WERI-Rb-1 (cell line): Measurements from ENCODE around the gene PCOLCE2.

Experiments
- DNase-seq: peaks from one replicate; pipeline ENCODE4 v3.0.0-alpha.2; 2020
- H3K27ac ChIP-seq: fragments of 250-450 bp; sonication (Bioruptor Pico); 2 replicates; pipeline ENCODE4 v1.5.1; 2020; ENCODE audit warnings: mild to moderate bottlenecking, moderate library complexity
- H3K27me3 ChIP-seq: fragments of 250-450 bp; sonication (Bioruptor Pico); 2 replicates; pipeline ENCODE4 v1.5.1; 2021; ENCODE audit warnings: mild to moderate bottlenecking, low read depth, moderate library complexity; ENCODE audit not compliant: insufficient read depth, severe bottlenecking
- H3K36me3 ChIP-seq: fragments of 250-450 bp; sonication (Bioruptor Pico); 2 replicates; pipeline ENCODE4 v1.5.1; 2020; ENCODE audit warnings: mild to moderate bottlenecking, moderate library complexity
- H3K4me3 ChIP-seq: 2 replicates; pipeline ENCODE4 v1.5.1; 2011; ENCODE audit warnings: low read depth, mild to moderate bottlenecking, control low read depth, low read length
- H3K9me3 ChIP-seq: fragments of 250-450 bp; sonication (Bioruptor Pico); 2 replicates; pipeline ENCODE4 v1.5.1; 2021; ENCODE audit warnings: mild to moderate bottlenecking, moderate library complexity; ENCODE audit not compliant: severe bottlenecking
- CTCF ChIP-seq: IDR thresholded peaks from 2 replicates; pipeline ENCODE4 v1.5.1; 2011; ENCODE audit warnings: low read depth, mild to moderate bottlenecking, control low read depth, inconsistent platforms, low read length

Gene PCOLCE2

GRCh38 chr3:142837526-142837925 lies 51.4 kb downstream of the PCOLCE2 start:
- no peaks in the 10 kb centered on the region for H3K9me3 ChIP-seq
- H3K27ac ChIP-seq, result no peak overlapping the region
- no peaks in the 10 kb centered on the region for H3K36me3 ChIP-seq
- no peak overlapping the region for H3K4me3 ChIP-seq
- no peak for TF ChIP-seq CTCF
- no peak for DNase-seq
- H3K27me3 ChIP-seq, result no peaks in the 10 kb centered on the region

GRCh38 chr3:142828703-142829305 lies 60.1 kb downstream of the PCOLCE2 start:
- TF ChIP-seq CTCF, result peak; percentile 95
- peak overlapping the region; percentile 47; the same call in 1 of the 2 replicates for H3K27ac ChIP-seq
- H3K4me3 ChIP-seq, result no peak overlapping the region
- no peaks in the 10 kb centered on the region for H3K27me3 ChIP-seq
- H3K9me3 ChIP-seq, result no peaks in the 10 kb centered on the region
- DNase-seq, result peak; percentile 87
- H3K36me3 ChIP-seq, result no peaks in the 10 kb centered on the region

- Histone ChIP-seq H3K9me3 (no peaks in the 10 kb centered on the region), H3K27ac (no peak overlapping the region)
- no peak for TF ChIP-seq CTCF
These were observed 69.7 kb downstream of the PCOLCE2 start for GRCh38 chr3:142819179-142819578.

GRCh38 chr3:142818651-142819050 lies 70.2 kb downstream of the PCOLCE2 start:
- no peak for TF ChIP-seq CTCF
- H3K27me3 ChIP-seq, result no peaks in the 10 kb centered on the region
- no peak for DNase-seq

More at GRCh38 chr3:142819179-142819578, 69.7 kb downstream of the PCOLCE2 start:
- no peaks in the 10 kb centered on the region for H3K36me3 ChIP-seq
- DNase-seq, result no peak
- no peak overlapping the region for H3K4me3 ChIP-seq
- no peaks in the 10 kb centered on the region for H3K27me3 ChIP-seq

GRCh38 chr3:142817897-142818296 lies 71.0 kb downstream of the PCOLCE2 start:
- Histone ChIP-seq H3K9me3 (no peaks in the 10 kb centered on the region), H3K27me3 (no peaks in the 10 kb centered on the region), H3K27ac (no peak overlapping the region), H3K4me3 (no peak overlapping the region), H3K36me3 (no peaks in the 10 kb centered on the region)
- no peak for DNase-seq
- no peak for TF ChIP-seq CTCF

More at GRCh38 chr3:142818651-142819050, 70.2 kb downstream of the PCOLCE2 start:
- no peaks in the 10 kb centered on the region for H3K36me3 ChIP-seq
- no peaks in the 10 kb centered on the region for H3K9me3 ChIP-seq
- H3K4me3 ChIP-seq, result no peak overlapping the region
- no peak overlapping the region for H3K27ac ChIP-seq

GRCh38 chr3:142817356-142817755 lies 71.5 kb downstream of the PCOLCE2 start:
- Histone ChIP-seq H3K9me3 (no peaks in the 10 kb centered on the region), H3K36me3 (no peaks in the 10 kb centered on the region), H3K4me3 (no peak overlapping the region), H3K27ac (no peak overlapping the region), H3K27me3 (no peaks in the 10 kb centered on the region)
- DNase-seq, result no peak
- TF ChIP-seq CTCF, result no peak
